HEK293 (cell line): ENCODE results near the gene KLHL15.
A peak's percentile ranks its signal among the peaks of the same experiment; 100 is the strongest.

ENCODE experiments used
- CTCF ChIA-PET: fragments of 350-600 bp; formaldehyde crosslinking; extraction: SDS; loops from one replicate; lab custom pipeline; 2021; ENCODE audit warnings: antibody characterized with exemption; lab: Yijun Ruan, JAX
- POLR2A ChIA-PET: fragments of 300-600 bp; formaldehyde crosslinking; extraction: SDS; loops from one replicate; lab custom pipeline; 2020; ENCODE audit warnings: antibody characterized with exemption, inconsistent platforms; lab: Yijun Ruan, JAX
- H3K27ac ChIP-seq: fragments of 200-500 bp; sonication (Bioruptor generic); 2 replicates; pipeline ENCODE4 v1.5.1; 2014; ENCODE audit warnings: low read depth, low read length, control low read depth, inconsistent platforms; ENCODE audit errors: extremely low read depth
- H3K36me3 ChIP-seq, 2 experiments: fragments of 200-500 bp in 1 of 2; sonication (Bioruptor generic) in 1 of 2; 1 replicate in 1 of 2; 2 replicates in 1 of 2; pipeline ENCODE4 v1.5.1; 2014 to 2017; ENCODE audit warnings: inconsistent platforms in 2 of 2, low read length in 2 of 2; ENCODE audit not compliant: control insufficient read depth in 2 of 2, insufficient read depth in 1 of 2
- H3K4me1 ChIP-seq: fragments of 200-500 bp; sonication (Bioruptor generic); 2 replicates; pipeline ENCODE4 v1.5.1; 2014; ENCODE audit warnings: mild to moderate bottlenecking, low read length, inconsistent platforms; ENCODE audit not compliant: control insufficient read depth, insufficient read depth
- H3K4me3 ChIP-seq: 2 replicates; pipeline ENCODE4 v1.5.1; 2011; ENCODE audit warnings: low read depth, mild to moderate bottlenecking, control low read depth, low read length, moderate library complexity
- H3K9me3 ChIP-seq: fragments of 200-500 bp; sonication (Bioruptor generic); 2 replicates; pipeline ENCODE4 v1.5.1; 2014; ENCODE audit warnings: low read depth, low read length, inconsistent platforms; ENCODE audit not compliant: control insufficient read depth, insufficient read depth
- MEIS1 ChIP-seq: sonication (generic); formaldehyde crosslinking; IDR thresholded peaks from 2 replicates; pipeline ENCODE4 v1.8.1; 2022; ENCODE audit warnings: missing genetic modification reagents, mild to moderate bottlenecking, borderline replicate concordance
- OSR2 ChIP-seq: fragments of 450-650 bp; formaldehyde crosslinking; IDR thresholded peaks from 2 replicates; pipeline ENCODE4 v1.5.1; 2016; ENCODE audit warnings: missing biosample characterization, missing genetic modification characterization
- PRDM4 ChIP-seq: fragments of 450-650 bp; formaldehyde crosslinking; IDR thresholded peaks from 2 replicates; pipeline ENCODE4 v1.5.1; 2017; ENCODE audit warnings: missing biosample characterization, missing genetic modification characterization
- TRIM28 ChIP-seq: IDR thresholded peaks from 2 replicates; pipeline ENCODE4 v1.6.1; 2011; ENCODE audit warnings: low read length, control low read depth, borderline replicate concordance
- YY1 ChIP-seq: fragments of 450-650 bp; formaldehyde crosslinking; IDR thresholded peaks from 2 replicates; pipeline ENCODE4 v1.5.1; 2018; ENCODE audit warnings: missing biosample characterization, missing genetic modification characterization
- YY2 ChIP-seq: fragments of 450-650 bp; formaldehyde crosslinking; IDR thresholded peaks from 2 replicates; pipeline ENCODE4 v1.5.1; 2016; ENCODE audit warnings: missing biosample characterization, missing genetic modification characterization
- ZBTB49 ChIP-seq: fragments of 450-650 bp; formaldehyde crosslinking; IDR thresholded peaks from 2 replicates; pipeline ENCODE4 v1.5.1; 2016; ENCODE audit warnings: missing biosample characterization, missing genetic modification characterization, low read depth
- ZBTB8A ChIP-seq: fragments of 450-650 bp; formaldehyde crosslinking; IDR thresholded peaks from 2 replicates; pipeline ENCODE4 v1.5.1; 2016; ENCODE audit warnings: missing biosample characterization, missing genetic modification characterization
- ZNF121 ChIP-seq: fragments of 450-650 bp; formaldehyde crosslinking; IDR thresholded peaks from 2 replicates; pipeline ENCODE4 v1.5.1; 2016; ENCODE audit warnings: missing biosample characterization, missing genetic modification characterization
- ZNF211 ChIP-seq: fragments of 450-650 bp; formaldehyde crosslinking; IDR thresholded peaks from 2 replicates; pipeline ENCODE4 v1.5.1; 2016; ENCODE audit warnings: low read depth, missing biosample characterization, missing genetic modification characterization
- ZNF366 ChIP-seq: fragments of 450-650 bp; formaldehyde crosslinking; conservative IDR thresholded peaks from 2 replicates; pipeline ENCODE4 v1.5.1; 2016; ENCODE audit warnings: missing biosample characterization, missing genetic modification characterization
- ZNF404 ChIP-seq: fragments of 450-650 bp; formaldehyde crosslinking; IDR thresholded peaks from 2 replicates; pipeline ENCODE4 v1.5.1; 2017; ENCODE audit warnings: missing biosample characterization, missing genetic modification characterization
- ZNF518A ChIP-seq: fragments of 450-650 bp; formaldehyde crosslinking; conservative IDR thresholded peaks from 2 replicates; pipeline ENCODE4 v1.5.1; 2016; ENCODE audit warnings: low read depth, missing biosample characterization, missing genetic modification characterization
- ZNF624 ChIP-seq: fragments of 450-650 bp; formaldehyde crosslinking; IDR thresholded peaks from 2 replicates; pipeline ENCODE4 v1.5.1; 2017; ENCODE audit warnings: missing biosample characterization, missing genetic modification characterization
- ZNF704 ChIP-seq: fragments of 450-650 bp; formaldehyde crosslinking; IDR thresholded peaks from 2 replicates; pipeline ENCODE4 v1.5.1; 2016; ENCODE audit warnings: missing biosample characterization, missing genetic modification characterization
- ZNF843 ChIP-seq: fragments of 450-650 bp; formaldehyde crosslinking; IDR thresholded peaks from 2 replicates; pipeline ENCODE4 v1.5.1; 2016; ENCODE audit warnings: missing biosample characterization, missing genetic modification characterization

Gene KLHL15

GRCh38 chrX:24037729-24038128, 10.7 kb upstream of the KLHL15 start:
- ChIA-PET CTCF (interaction anchor here (1.4 kb wide), 1 partner anchor 17 kb away, joined by 5 read pairs; the partner anchor contains the start of gene EIF2S3), POLR2A (no interaction called here)
- Histone ChIP-seq H3K36me3 (no peaks in the 10 kb centered on the region), H3K4me1 (no peaks in the 10 kb centered on the region), H3K9me3 (no peaks in the 10 kb centered on the region), H3K27ac (no peak overlapping the region), H3K4me3 (no peak overlapping the region)
- TF ChIP-seq YY1 (tag by site-specific recombination) (no peak), ZNF704 (no peak), ZNF121 (tag by site-specific recombination) (peak; percentile 93), ZNF518A (no peak), ZNF843 (tag by site-specific recombination) (no peak)

- Histone ChIP-seq H3K27ac (no peak overlapping the region), H3K36me3 (no peaks in the 10 kb centered on the region)
- TF ChIP-seq ZNF211 (tag by site-specific recombination) (no peak), TRIM28 (0 out of 2 replicates have a peak, but pooled peaks have one; percentile 5)
- TF ChIP-seq, all 188 proteins: peak for 1
- Histone ChIP-seq H3K4me1 (no peaks in the 10 kb centered on the region), H3K9me3 (no peaks in the 10 kb centered on the region), H3K4me3 (no peak overlapping the region)
- CTCF ChIA-PET: interaction anchor here (0.5 to 1.5 kb wide), 3 partner anchors 9 to 327 kb away, joined by 3 to 5 read pairs (median 3); no protein-coding TSS in a partner anchor
- POLR2A ChIA-PET: interaction anchor here (0.6 to 1.5 kb wide), 3 partner anchors 9 to 20 kb away, joined by 3 to 9 read pairs (median 4); no protein-coding TSS in a partner anchor
Measured at GRCh38 chrX:24034485-24034884, 7.5 kb upstream of the KLHL15 start.

GRCh38 chrX:24030597-24030996, 3.6 kb upstream of the KLHL15 start:
- no peaks in the 10 kb centered on the region for H3K4me1 ChIP-seq
- ChIA-PET POLR2A (interaction anchor here (0.6 to 0.7 kb wide), 3 partner anchors 16 to 126 kb away, joined by 3 to 5 read pairs (median 5); no protein-coding TSS in a partner anchor), CTCF (no interaction called here)
- no peak overlapping the region for H3K4me3 ChIP-seq
- no peaks in the 10 kb centered on the region for H3K36me3 ChIP-seq
- H3K9me3 ChIP-seq: no peaks in the 10 kb centered on the region
- TF ChIP-seq ZBTB8A (tag by site-specific recombination) (no peak), MEIS1 (no peak), TRIM28 (no peak), OSR2 (tag by site-specific recombination) (no peak), ZNF624 (tag by site-specific recombination) (no peak), ZNF366 (tag by site-specific recombination) (no peak), ZBTB49 (tag by site-specific recombination) (no peak), ZNF404 (tag by site-specific recombination) (no peak), PRDM4 (no peak), YY2 (tag by site-specific recombination) (no peak)
- H3K27ac ChIP-seq: no peak overlapping the region
